Measurements from ENCODE around the gene AGK.

Gene AGK

DNA sequence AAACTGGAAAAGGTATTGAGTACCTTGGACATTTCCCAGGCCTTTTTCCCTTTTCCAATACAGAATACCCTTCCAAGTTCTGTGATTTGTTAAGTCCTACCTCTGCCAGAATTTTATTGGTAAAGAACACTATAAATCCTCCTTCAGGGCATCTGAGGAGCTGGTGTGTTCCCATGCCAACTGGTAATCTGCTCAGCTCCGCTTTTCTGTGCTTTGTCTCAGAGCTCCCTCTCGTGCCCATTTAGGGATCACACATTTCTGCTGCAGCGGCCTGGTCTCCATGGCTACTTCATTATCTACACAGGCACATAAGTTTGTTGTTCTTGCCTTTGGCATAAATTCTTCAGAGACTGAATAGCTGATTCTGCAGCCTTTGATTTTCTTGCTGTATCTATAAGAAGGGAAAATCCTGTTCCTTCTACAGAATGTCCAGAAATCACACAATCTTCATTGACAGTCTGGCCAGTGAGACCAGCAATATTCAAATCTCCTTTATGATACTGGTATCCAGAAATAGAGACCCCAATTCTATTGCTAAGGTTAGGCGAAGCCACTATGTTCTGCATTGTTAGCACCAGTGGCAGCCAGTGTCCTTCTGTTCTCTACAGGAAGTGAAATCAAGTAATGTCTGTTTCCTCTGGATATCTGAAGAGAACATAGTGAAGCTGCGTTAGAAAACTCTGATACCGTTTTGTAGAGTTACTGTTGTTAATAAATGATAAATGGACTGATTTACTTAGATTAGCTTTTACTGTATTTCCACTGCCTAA lies 98.8 kb downstream of the AGK start:
- no peak overlapping the region for H2AFZ ChIP-seq (ENCODE audit: low read depth, low read length)
- H3K27me3 ChIP-seq (ENCODE audit: low read depth, low read length) = no peaks in the 10 kb centered on the region
- peaks cover 8% of the 10 kb centered on the region for H3K36me3 ChIP-seq (replicated peaks; ENCODE audit: low read depth, low read length)
- H4K20me1 ChIP-seq (ENCODE audit: insufficient read depth, low read length) = no peaks in the 10 kb centered on the region
- TF ChIP-seq, protein P1, sequence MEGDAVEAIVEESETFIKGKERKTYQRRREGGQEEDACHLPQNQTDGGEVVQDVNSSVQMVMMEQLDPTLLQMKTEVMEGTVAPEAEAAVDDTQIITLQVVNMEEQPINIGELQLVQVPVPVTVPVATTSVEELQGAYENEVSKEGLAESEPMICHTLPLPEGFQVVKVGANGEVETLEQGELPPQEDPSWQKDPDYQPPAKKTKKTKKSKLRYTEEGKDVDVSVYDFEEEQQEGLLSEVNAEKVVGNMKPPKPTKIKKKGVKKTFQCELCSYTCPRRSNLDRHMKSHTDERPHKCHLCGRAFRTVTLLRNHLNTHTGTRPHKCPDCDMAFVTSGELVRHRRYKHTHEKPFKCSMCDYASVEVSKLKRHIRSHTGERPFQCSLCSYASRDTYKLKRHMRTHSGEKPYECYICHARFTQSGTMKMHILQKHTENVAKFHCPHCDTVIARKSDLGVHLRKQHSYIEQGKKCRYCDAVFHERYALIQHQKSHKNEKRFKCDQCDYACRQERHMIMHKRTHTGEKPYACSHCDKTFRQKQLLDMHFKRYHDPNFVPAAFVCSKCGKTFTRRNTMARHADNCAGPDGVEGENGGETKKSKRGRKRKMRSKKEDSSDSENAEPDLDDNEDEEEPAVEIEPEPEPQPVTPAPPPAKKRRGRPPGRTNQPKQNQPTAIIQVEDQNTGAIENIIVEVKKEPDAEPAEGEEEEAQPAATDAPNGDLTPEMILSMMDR (IDR thresholded peaks at IDR 0.05; ENCODE audit: low read depth, low read length) = peak; percentile 61
- TF ChIP-seq EZH2phosphoT487 (IDR thresholded peaks at IDR 0.05; ENCODE audit: low read depth) = no peak
- H3K27ac ChIP-seq (ENCODE audit: low read length) = no peak overlapping the region
- peaks cover 13% of the 10 kb centered on the region for H3K4me1 ChIP-seq (ENCODE audit: low read length)
- H3K4me2 ChIP-seq (ENCODE audit: low read length) = peak overlapping the region; percentile 38
- no peak overlapping the region for H3K4me3 ChIP-seq (ENCODE audit: low read length)
- H3K9ac ChIP-seq (ENCODE audit: low read length) = no peak overlapping the region
- H3K9me3 ChIP-seq (ENCODE audit: insufficient read depth, low read length) = no peaks in the 10 kb centered on the region
- no peaks in the 10 kb centered on the region for H3K79me2 ChIP-seq (ENCODE audit: low read length)

DNA sequence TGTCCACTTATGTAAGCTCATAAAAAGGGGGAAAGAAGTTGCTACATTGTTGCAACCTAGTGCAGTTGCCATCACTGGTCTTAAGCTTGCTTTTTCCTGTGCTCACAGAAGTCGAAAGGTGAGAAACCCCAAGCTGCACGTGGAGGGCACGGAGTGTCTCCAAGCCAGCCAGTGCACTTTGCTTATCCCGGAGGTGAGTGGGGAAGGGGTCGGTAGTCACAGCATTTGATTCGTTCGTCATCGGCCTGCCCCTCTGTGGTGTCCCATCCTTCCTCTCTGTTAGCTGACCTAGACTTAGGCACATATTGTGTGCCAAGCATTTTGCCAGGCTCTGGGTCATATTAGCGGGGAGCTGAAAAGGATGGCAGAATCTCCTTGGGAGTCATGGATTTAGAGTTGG lies 100.2 kb downstream of the AGK start:
- Histone ChIP-seq H4K20me1 (ENCODE audit: insufficient read depth, low read length) (no peaks in the 10 kb centered on the region), H3K4me1 (ENCODE audit: low read length) (peaks cover 13% of the 10 kb centered on the region), H3K9ac (ENCODE audit: low read length) (no peak overlapping the region), H3K27ac (ENCODE audit: low read length) (no peak overlapping the region), H3K79me2 (ENCODE audit: low read length) (no peaks in the 10 kb centered on the region), H3K36me3 (replicated peaks; ENCODE audit: low read depth, low read length) (peaks cover 14% of the 10 kb centered on the region), H3K27me3 (ENCODE audit: low read depth, low read length) (no peaks in the 10 kb centered on the region), H2AFZ (ENCODE audit: low read depth, low read length) (no peak overlapping the region), H3K9me3 (ENCODE audit: insufficient read depth, low read length) (no peaks in the 10 kb centered on the region), H3K4me3 (ENCODE audit: low read length) (no peak overlapping the region), H3K4me2 (ENCODE audit: low read length) (no peak overlapping the region)
- TF ChIP-seq, protein P1 (IDR thresholded peaks at IDR 0.05; ENCODE audit: low read depth, low read length) = no peak
- TF ChIP-seq EZH2phosphoT487 (IDR thresholded peaks at IDR 0.05; ENCODE audit: low read depth) = no peak

DNA sequence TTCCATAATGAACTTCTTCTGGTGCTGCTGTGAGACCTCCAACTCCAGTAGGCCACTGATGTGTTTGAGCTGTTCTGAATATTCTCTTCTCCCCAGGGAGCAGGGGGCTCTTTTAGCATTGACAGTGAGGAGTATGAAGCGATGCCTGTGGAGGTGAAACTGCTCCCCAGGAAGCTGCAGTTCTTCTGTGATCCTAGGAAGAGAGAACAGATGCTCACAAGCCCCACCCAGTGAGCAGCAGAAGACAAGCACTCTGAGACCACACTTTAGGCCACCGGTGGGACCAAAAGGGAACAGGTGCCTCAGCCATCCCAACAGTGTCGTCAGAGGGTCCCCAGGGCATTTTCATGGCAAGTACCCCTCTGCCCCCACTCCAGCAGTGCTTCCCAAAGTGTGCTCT lies 101.5 kb downstream of the AGK start:
- Histone ChIP-seq H3K4me1 (ENCODE audit: low read length) (peaks cover 13% of the 10 kb centered on the region), H3K36me3 (replicated peaks; ENCODE audit: low read depth, low read length) (peaks cover 14% of the 10 kb centered on the region), H3K4me3 (ENCODE audit: low read length) (no peak overlapping the region), H3K79me2 (ENCODE audit: low read length) (no peaks in the 10 kb centered on the region), H4K20me1 (ENCODE audit: insufficient read depth, low read length) (no peaks in the 10 kb centered on the region), H3K27ac (ENCODE audit: low read length) (no peak overlapping the region), H3K9ac (ENCODE audit: low read length) (no peak overlapping the region), H3K9me3 (ENCODE audit: insufficient read depth, low read length) (no peaks in the 10 kb centered on the region), H3K27me3 (ENCODE audit: low read depth, low read length) (no peaks in the 10 kb centered on the region), H2AFZ (ENCODE audit: low read depth, low read length) (no peak overlapping the region), H3K4me2 (ENCODE audit: low read length) (no peak overlapping the region)
- TF ChIP-seq, protein P1 (IDR thresholded peaks at IDR 0.05; ENCODE audit: low read depth, low read length) = no peak
- TF ChIP-seq EZH2phosphoT487 (IDR thresholded peaks at IDR 0.05; ENCODE audit: low read depth) = no peak

DNA sequence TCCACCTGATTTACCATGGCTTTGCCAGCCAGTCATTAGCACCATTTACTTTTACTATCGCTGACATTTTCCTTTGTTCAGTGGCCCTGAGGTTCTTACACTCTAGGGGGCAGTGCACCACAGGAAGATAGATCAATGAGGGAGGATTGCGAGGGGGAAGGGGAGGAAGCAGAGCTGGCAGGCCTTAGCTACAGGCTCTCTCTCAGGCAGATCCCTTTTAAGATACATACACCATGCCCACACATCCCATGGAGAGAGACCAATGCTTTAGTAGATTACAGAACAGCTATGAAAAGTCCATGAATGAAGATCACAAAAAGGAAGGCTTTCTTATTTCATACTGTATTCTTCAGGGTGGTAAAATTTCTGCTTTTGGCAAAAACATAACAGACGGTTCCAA lies 103.3 kb downstream of the AGK start:
- no peaks in the 10 kb centered on the region for H3K27me3 ChIP-seq (ENCODE audit: low read depth, low read length)
- peaks cover 3% of the 10 kb centered on the region for H3K4me1 ChIP-seq (ENCODE audit: low read length)
- H2AFZ ChIP-seq (ENCODE audit: low read depth, low read length) = no peak overlapping the region
- no peaks in the 10 kb centered on the region for H4K20me1 ChIP-seq (ENCODE audit: insufficient read depth, low read length)
- no peaks in the 10 kb centered on the region for H3K79me2 ChIP-seq (ENCODE audit: low read length)
- no peak for TF ChIP-seq EZH2phosphoT487 (IDR thresholded peaks at IDR 0.05; ENCODE audit: low read depth)
- TF ChIP-seq, protein P1 (IDR thresholded peaks at IDR 0.05; ENCODE audit: low read depth, low read length) = peak; percentile 77
- no peak overlapping the region for H3K4me2 ChIP-seq (ENCODE audit: low read length)
- H3K36me3 ChIP-seq (replicated peaks; ENCODE audit: low read depth, low read length) = peaks cover 12% of the 10 kb centered on the region
- no peak overlapping the region for H3K4me3 ChIP-seq (ENCODE audit: low read length)
- H3K9ac ChIP-seq (ENCODE audit: low read length) = no peak overlapping the region
- H3K9me3 ChIP-seq (ENCODE audit: insufficient read depth, low read length) = no peaks in the 10 kb centered on the region
- no peak overlapping the region for H3K27ac ChIP-seq (ENCODE audit: low read length)

Measured in OCI-LY3 (cell line).